Nephron (organoid): ENCODE results near the gene PARD3.

Experiments
- H3K27ac Mint-ChIP-seq, 3 experiments: 2 replicates each; pipeline ENCODE4 v1.8.0; 2020; ENCODE audit warnings: mixed read lengths in 3 of 3, mild to moderate bottlenecking in 2 of 3, moderate library complexity in 1 of 3
- H3K27me3 Mint-ChIP-seq: 2 replicates; pipeline ENCODE4 v1.8.0; 2021; ENCODE audit warnings: low read depth, mild to moderate bottlenecking, moderate library complexity, mixed read lengths
- H3K36me3 Mint-ChIP-seq: 2 replicates; pipeline ENCODE4 v1.8.0; 2020; ENCODE audit warnings: low read depth, mixed read lengths
- H3K4me1 Mint-ChIP-seq: 2 replicates; pipeline ENCODE4 v1.8.0; 2020; ENCODE audit warnings: mixed read lengths
- H3K4me3 Mint-ChIP-seq, 3 experiments: 2 replicates each; pipeline ENCODE4 v1.8.0; 2020; ENCODE audit warnings: mild to moderate bottlenecking in 3 of 3, mixed read lengths in 3 of 3, moderate library complexity in 2 of 3
- H3K9me3 Mint-ChIP-seq: 2 replicates; pipeline ENCODE4 v1.8.0; 2020; ENCODE audit warnings: mixed read lengths
- CTCF ChIP-seq, 3 experiments: fragments of 200-600 bp; sonication (generic); IDR thresholded peaks; one replicate each; pipeline ENCODE4 v1.5.0; 2021; ENCODE audit warnings: antibody characterized with exemption in 3 of 3; ENCODE audit not compliant: unreplicated experiment in 3 of 3

Gene PARD3

GRCh38 chr10:34494012-34494411 is 321.1 kb downstream of the PARD3 start:
- peaks cover 6% of the 10 kb centered on the region for H3K4me1 Mint-ChIP-seq
- H3K27ac Mint-ChIP-seq: no peak overlapping the region
- H3K27me3 Mint-ChIP-seq: no peaks in the 10 kb centered on the region
- no peak for TF ChIP-seq CTCF (IDR thresholded peaks at IDR 0.05; ENCODE audit: unreplicated experiment in 3 of 3)
- H3K9me3 Mint-ChIP-seq: no peaks in the 10 kb centered on the region
- peaks cover 5% of the 10 kb centered on the region for H3K36me3 Mint-ChIP-seq
- no peak overlapping the region for H3K4me3 Mint-ChIP-seq

DNA sequence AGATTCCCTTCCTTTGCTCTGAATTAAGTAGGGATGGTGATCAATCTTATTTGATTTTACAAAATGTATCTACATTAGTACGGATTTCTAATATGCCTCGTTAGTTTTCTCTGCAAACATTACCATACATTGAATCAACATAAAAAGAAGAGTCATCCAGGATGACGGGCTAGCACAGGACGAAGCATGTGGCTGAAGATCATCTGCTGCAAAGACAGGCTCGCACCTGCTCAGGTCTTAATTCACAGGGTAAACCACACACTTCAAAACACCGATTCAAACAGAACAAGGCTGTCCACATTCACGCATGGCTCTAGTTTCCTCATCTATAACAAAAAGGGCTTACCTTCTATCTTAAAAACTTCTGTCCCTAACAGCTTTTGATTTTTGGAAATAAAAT is 323.0 kb downstream of the PARD3 start:
- H3K27me3 Mint-ChIP-seq: no peaks in the 10 kb centered on the region
- no peaks in the 10 kb centered on the region for H3K9me3 Mint-ChIP-seq
- H3K4me3 Mint-ChIP-seq: no peak overlapping the region
- peaks cover 6% of the 10 kb centered on the region for H3K4me1 Mint-ChIP-seq
- peaks cover 5% of the 10 kb centered on the region for H3K36me3 Mint-ChIP-seq
- no peak for TF ChIP-seq CTCF (IDR thresholded peaks at IDR 0.05; ENCODE audit: unreplicated experiment in 3 of 3)
- H3K27ac Mint-ChIP-seq: no peak overlapping the region

DNA sequence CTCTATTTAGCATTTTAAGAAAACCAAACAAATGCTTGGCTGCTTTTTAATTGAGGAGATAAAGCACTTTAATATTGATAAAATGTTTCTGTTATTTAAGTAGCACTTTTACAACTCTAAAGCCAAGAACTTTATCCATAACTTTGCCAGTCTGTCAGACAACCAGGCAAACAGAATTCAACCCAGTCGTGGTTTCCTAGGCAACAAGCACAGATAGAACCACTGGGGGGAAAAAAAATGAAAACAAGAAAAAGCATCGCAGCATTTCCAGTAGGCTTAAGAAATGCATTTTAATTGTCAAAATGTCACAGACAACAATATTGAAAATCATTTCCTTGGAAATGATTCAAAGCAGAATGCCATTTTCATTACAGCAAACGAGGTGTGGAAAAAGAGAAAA is 323.4 kb downstream of the PARD3 start:
- Mint-ChIP-seq H3K4me3 (no peak overlapping the region), H3K27ac (no peak overlapping the region), H3K4me1 (peaks cover 6% of the 10 kb centered on the region), H3K36me3 (peaks cover 5% of the 10 kb centered on the region), H3K27me3 (no peaks in the 10 kb centered on the region), H3K9me3 (no peaks in the 10 kb centered on the region)
- TF ChIP-seq CTCF (IDR thresholded peaks at IDR 0.05; ENCODE audit: unreplicated experiment in 3 of 3): no peak

DNA sequence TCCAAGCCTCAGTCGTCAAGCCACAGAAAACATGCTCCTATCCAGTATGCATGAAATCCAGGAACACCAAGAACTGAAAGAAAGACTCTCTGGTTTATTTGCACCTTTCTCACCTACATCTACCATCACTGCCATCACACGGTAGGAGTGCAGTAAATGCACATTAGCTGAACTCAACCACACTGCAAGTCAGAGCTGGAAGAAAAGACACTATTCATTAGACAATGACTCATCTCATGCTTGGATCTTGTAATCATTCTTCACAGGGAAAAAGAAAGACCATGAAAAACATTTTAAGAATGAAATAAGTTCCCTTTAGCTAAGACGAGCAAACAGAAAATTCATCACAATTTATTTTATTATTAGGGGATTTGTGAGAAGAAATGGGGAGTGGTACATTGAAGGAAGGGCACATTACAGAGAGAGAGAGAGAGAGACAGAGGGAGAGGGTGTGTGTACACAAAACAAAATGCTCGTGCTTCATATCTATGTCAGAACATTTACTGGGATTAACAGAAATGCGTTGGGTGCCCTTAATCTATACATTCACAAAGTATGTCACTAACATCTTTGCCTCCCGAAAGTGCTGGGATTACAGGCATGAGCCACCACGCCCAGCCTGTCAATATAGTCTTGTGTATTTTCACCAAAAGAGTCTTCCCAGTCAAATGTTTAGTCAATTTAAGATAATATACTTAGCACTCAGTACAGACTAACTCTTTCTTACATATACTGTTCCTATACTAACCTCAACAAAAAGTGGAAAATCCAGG is 324.9 kb downstream of the PARD3 start:
- H3K36me3 Mint-ChIP-seq: peaks cover 5% of the 10 kb centered on the region
- H3K9me3 Mint-ChIP-seq: no peaks in the 10 kb centered on the region
- H3K4me1 Mint-ChIP-seq: no peaks in the 10 kb centered on the region
- no peaks in the 10 kb centered on the region for H3K27me3 Mint-ChIP-seq
- no peak for TF ChIP-seq CTCF (IDR thresholded peaks at IDR 0.05; ENCODE audit: unreplicated experiment in 3 of 3)
- no peak overlapping the region for H3K4me3 Mint-ChIP-seq
- peak overlapping the region in 1 of 3 experiments; percentile 3 for H3K27ac Mint-ChIP-seq

DNA sequence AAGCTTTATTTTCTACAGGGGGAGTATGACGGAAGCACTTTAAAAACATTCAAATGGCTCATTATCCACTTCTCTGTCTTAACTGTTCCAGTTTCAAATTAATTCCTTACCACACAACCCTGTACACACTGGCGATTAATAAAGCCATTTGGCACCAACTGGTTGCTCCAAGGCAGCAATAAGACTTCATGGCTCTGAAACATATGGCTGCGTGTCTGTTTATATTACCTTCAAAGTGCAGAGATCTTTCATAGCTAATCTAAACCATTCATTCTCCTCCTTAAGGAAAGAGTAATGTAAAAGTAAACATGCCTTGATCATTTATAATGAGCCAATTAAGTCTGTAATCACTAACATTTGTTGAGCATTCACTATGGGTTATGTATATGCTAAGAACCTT is 325.7 kb downstream of the PARD3 start:
- no peak for TF ChIP-seq CTCF (IDR thresholded peaks at IDR 0.05; ENCODE audit: unreplicated experiment in 3 of 3)
- no peaks in the 10 kb centered on the region for H3K9me3 Mint-ChIP-seq
- no peaks in the 10 kb centered on the region for H3K27me3 Mint-ChIP-seq
- H3K4me3 Mint-ChIP-seq: no peak overlapping the region
- H3K27ac Mint-ChIP-seq: no peak overlapping the region
- H3K36me3 Mint-ChIP-seq: peaks cover 5% of the 10 kb centered on the region
- H3K4me1 Mint-ChIP-seq: no peaks in the 10 kb centered on the region

GRCh38 chr10:34488476-34489130 is 326.5 kb downstream of the PARD3 start:
- Mint-ChIP-seq H3K27ac (no peak overlapping the region), H3K27me3 (no peaks in the 10 kb centered on the region)

More at GRCh38 chr10:34488476-34489130, 326.5 kb downstream of the PARD3 start:
- Mint-ChIP-seq H3K9me3 (no peaks in the 10 kb centered on the region), H3K36me3 (no peaks in the 10 kb centered on the region), H3K4me3 (no peak overlapping the region), H3K4me1 (no peaks in the 10 kb centered on the region)
- TF ChIP-seq CTCF (IDR thresholded peaks at IDR 0.05; ENCODE audit: unreplicated experiment in 3 of 3): no peak
